ENCODE measurements around the gene DLGAP5.

Gene DLGAP5

GRCh38 chr14:55152052-55152753 is 39.2 kb downstream of the DLGAP5 start:
- no peaks in the 10 kb centered on the region for H4K20me1 ChIP-seq (ENCODE audit: insufficient read depth, low read length)
- no peak overlapping the region for H3K4me2 ChIP-seq (ENCODE audit: low read length)
- peaks cover 95% of the 10 kb centered on the region for H3K36me3 ChIP-seq (ENCODE audit: insufficient read depth, low read length)
- no peak overlapping the region for H3K4me3 ChIP-seq (ENCODE audit: low read depth, low read length, poor library complexity, severe bottlenecking)
- H3K9me3 ChIP-seq (ENCODE audit: low read length), result no peaks in the 10 kb centered on the region
- no peaks in the 10 kb centered on the region for H3K79me2 ChIP-seq (ENCODE audit: insufficient read depth, low read length)
- H3K9ac ChIP-seq (ENCODE audit: low read length), result no peak overlapping the region
- no peak for TF ChIP-seq CTCF (IDR thresholded peaks at IDR 0.05; ENCODE audit: low read length)
- TF ChIP-seq EZH2 (IDR thresholded peaks at IDR 0.05; ENCODE audit: borderline replicate concordance, low read length), result no peak
- no peaks in the 10 kb centered on the region for H3K4me1 ChIP-seq (ENCODE audit: insufficient read depth, low read length, severe bottlenecking)
- H3K9me2 ChIP-seq (ENCODE audit: low read depth, low read length), result no peaks in the 10 kb centered on the region
- H2AFZ ChIP-seq (ENCODE audit: low read length), result no peak overlapping the region
- H3K27ac ChIP-seq (ENCODE audit: low read depth, low read length, poor library complexity, severe bottlenecking), result no peak overlapping the region
- no peaks in the 10 kb centered on the region for H3F3A ChIP-seq (ENCODE audit: insufficient read depth, low read length)
- H3K27me3 ChIP-seq (ENCODE audit: insufficient read depth, low read length), result no peaks in the 10 kb centered on the region

- H3F3A ChIP-seq (ENCODE audit: insufficient read depth, low read length), result no peaks in the 10 kb centered on the region
- H3K27me3 ChIP-seq (ENCODE audit: insufficient read depth, low read length), result no peaks in the 10 kb centered on the region
- peaks cover 95% of the 10 kb centered on the region for H3K36me3 ChIP-seq (ENCODE audit: insufficient read depth, low read length)
- no peaks in the 10 kb centered on the region for H3K79me2 ChIP-seq (ENCODE audit: insufficient read depth, low read length)
- no peak overlapping the region for H2AFZ ChIP-seq (ENCODE audit: low read length)
- H3K4me2 ChIP-seq (ENCODE audit: low read length), result no peak overlapping the region
- TF ChIP-seq EZH2 (IDR thresholded peaks at IDR 0.05; ENCODE audit: borderline replicate concordance, low read length) (no peak), CTCF (IDR thresholded peaks at IDR 0.05; ENCODE audit: low read length) (no peak)
- no peak overlapping the region for H3K9ac ChIP-seq (ENCODE audit: low read length)
- no peaks in the 10 kb centered on the region for H3K9me3 ChIP-seq (ENCODE audit: low read length)
- H3K27ac ChIP-seq (ENCODE audit: low read depth, low read length, poor library complexity, severe bottlenecking), result no peak overlapping the region
- H3K9me2 ChIP-seq (ENCODE audit: low read depth, low read length), result no peaks in the 10 kb centered on the region
- no peaks in the 10 kb centered on the region for H3K4me1 ChIP-seq (ENCODE audit: insufficient read depth, low read length, severe bottlenecking)
- no peaks in the 10 kb centered on the region for H4K20me1 ChIP-seq (ENCODE audit: insufficient read depth, low read length)
- no peak overlapping the region for H3K4me3 ChIP-seq (ENCODE audit: low read depth, low read length, poor library complexity, severe bottlenecking)
Measured at GRCh38 chr14:55151601-55152000, 39.8 kb downstream of the DLGAP5 start.

GRCh38 chr14:55146425-55146824 is 45.0 kb downstream of the DLGAP5 start:
- TF ChIP-seq CTCF (IDR thresholded peaks at IDR 0.05; ENCODE audit: low read length) (no peak), EZH2 (IDR thresholded peaks at IDR 0.05; ENCODE audit: borderline replicate concordance, low read length) (no peak)
- H3K9ac ChIP-seq (ENCODE audit: low read length), result no peak overlapping the region
- no peaks in the 10 kb centered on the region for H3K9me2 ChIP-seq (ENCODE audit: low read depth, low read length)
- no peak overlapping the region for H3K27ac ChIP-seq (ENCODE audit: low read depth, low read length, poor library complexity, severe bottlenecking)
- H3K9me3 ChIP-seq (ENCODE audit: low read length), result no peaks in the 10 kb centered on the region
- no peak overlapping the region for H2AFZ ChIP-seq (ENCODE audit: low read length)
- no peaks in the 10 kb centered on the region for H3F3A ChIP-seq (ENCODE audit: insufficient read depth, low read length)
- H3K4me1 ChIP-seq (ENCODE audit: insufficient read depth, low read length, severe bottlenecking), result no peaks in the 10 kb centered on the region
- H4K20me1 ChIP-seq (ENCODE audit: insufficient read depth, low read length), result no peaks in the 10 kb centered on the region
- no peaks in the 10 kb centered on the region for H3K79me2 ChIP-seq (ENCODE audit: insufficient read depth, low read length)
- H3K4me3 ChIP-seq (ENCODE audit: low read depth, low read length, poor library complexity, severe bottlenecking), result no peak overlapping the region
- no peaks in the 10 kb centered on the region for H3K27me3 ChIP-seq (ENCODE audit: insufficient read depth, low read length)
- H3K4me2 ChIP-seq (ENCODE audit: low read length), result no peak overlapping the region
- peaks cover 66% of the 10 kb centered on the region for H3K36me3 ChIP-seq (ENCODE audit: insufficient read depth, low read length)
